Measurements from ENCODE around the gene UBA52.
A peak's percentile ranks its signal among the peaks of the same experiment; 100 is the strongest.
"Not testable (repeated sequence)": the region's sequence is repeated elsewhere in the genome, so short reads cannot be mapped to it uniquely, and the experiment has no call there.

Gene UBA52

GRCh38 chr19:18557411-18558201, 14.1 kb upstream of the UBA52 start, which contains the start of gene KXD1:
Gene KXD1 (plus strand): TSS chr19:18557870. CDS start chr19:18562057, 4,187 bp downstream.
- DNase-seq (ENCODE audit: low spot score), result peak; percentile 96

- DNase-seq (ENCODE audit: low spot score), result no peak
Observed at GRCh38 chr19:18558202-18558555, 13.5 kb upstream of the UBA52 start.

- DNase-seq (ENCODE audit: low spot score), result no peak
Observed at GRCh38 chr19:18558604-18559003, 13.1 kb upstream of the UBA52 start.

GRCh38 chr19:18559685-18560084, 12.0 kb upstream of the UBA52 start:
- no peak for DNase-seq (ENCODE audit: low spot score)

GRCh38 chr19:18562086-18562485, 9.6 kb upstream of the UBA52 start:
- no peak for DNase-seq (ENCODE audit: low spot score)

GRCh38 chr19:18566953-18567352, 4.7 kb upstream of the UBA52 start:
- DNase-seq (ENCODE audit: low spot score), result no peak

GRCh38 chr19:18568367-18568766, 3.3 kb upstream of the UBA52 start:
- DNase-seq (ENCODE audit: low spot score), result no peak

- DNase-seq (ENCODE audit: low spot score), result no peak
Observed at GRCh38 chr19:18574691-18575291, 3.1 kb downstream of the UBA52 start.

GRCh38 chr19:18576383-18576782, 4.7 kb downstream of the UBA52 start:
- no peak for DNase-seq (ENCODE audit: low spot score)

GRCh38 chr19:18577365-18577914, 5.8 kb downstream of the UBA52 start:
- DNase-seq (ENCODE audit: low spot score), result no peak

- DNase-seq (ENCODE audit: low spot score), result no peak
Observed at GRCh38 chr19:18580311-18580710, 8.7 kb downstream of the UBA52 start.

- DNase-seq (ENCODE audit: low spot score), result no peak
Observed at GRCh38 chr19:18586306-18586705, 14.6 kb downstream of the UBA52 start.

GRCh38 chr19:18587561-18587960, 15.9 kb downstream of the UBA52 start:
- DNase-seq (ENCODE audit: low spot score), result no peak

GRCh38 chr19:18587962-18588610, 16.4 kb downstream of the UBA52 start:
- no peak for DNase-seq (ENCODE audit: low spot score)

GRCh38 chr19:18588611-18589379, 17.1 kb downstream of the UBA52 start, which contains the start of gene REX1BD:
Gene REX1BD (plus strand): TSS chr19:18588798. CDS start chr19:18588802, 4 bp downstream.
- peak; percentile 81 for DNase-seq (ENCODE audit: low spot score)

GRCh38 chr19:18589380-18590272, 18.0 kb downstream of the UBA52 start:
- DNase-seq (ENCODE audit: low spot score), result peak; percentile 84

GRCh38 chr19:18590273-18591272, 18.9 kb downstream of the UBA52 start:
- no peak for DNase-seq (ENCODE audit: low spot score)

GRCh38 chr19:18591735-18592385, 20.2 kb downstream of the UBA52 start:
- DNase-seq (ENCODE audit: low spot score), result no peak

- not testable (repeated sequence) for DNase-seq (ENCODE audit: low spot score)
Observed at GRCh38 chr19:18592732-18593131, 21.1 kb downstream of the UBA52 start.

All from HuH-7.5 (cell line).